ENCODE measurements around the gene FIG4.

DNA sequence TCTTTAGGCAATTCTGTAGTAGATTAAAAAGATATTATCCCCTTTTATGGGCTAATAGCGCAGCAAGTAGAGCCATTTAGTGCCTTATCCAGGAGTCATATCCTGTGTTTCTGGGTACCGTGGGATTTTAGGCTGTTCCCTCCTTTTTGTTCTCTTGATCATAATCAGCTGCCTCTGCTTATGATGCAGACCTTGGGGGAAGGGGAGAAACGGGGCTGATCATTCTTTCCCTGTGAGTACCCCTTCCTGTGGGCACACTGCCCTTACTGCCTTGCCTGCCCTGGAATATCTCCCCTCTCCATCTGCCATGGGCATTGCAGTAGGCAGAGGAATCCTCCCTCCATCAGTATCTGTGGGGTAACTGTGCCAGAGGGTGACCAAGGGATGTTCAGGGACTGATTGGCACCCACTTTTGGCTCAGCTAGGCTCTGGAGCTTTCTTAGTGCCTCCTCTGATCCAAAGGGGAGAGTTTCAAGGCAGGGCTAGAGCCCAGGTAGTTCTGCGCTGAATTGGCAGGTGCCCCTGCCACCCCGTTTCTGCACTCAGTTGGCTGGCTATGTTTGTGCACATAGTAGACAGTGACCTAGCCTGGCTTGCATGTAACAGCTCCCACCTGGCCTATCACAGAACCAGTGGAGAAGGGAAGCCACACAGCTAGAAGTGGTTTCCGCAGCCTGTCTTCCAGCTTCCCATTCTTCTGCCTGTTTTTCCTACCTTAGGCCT is 103.3 kb downstream of the FIG4 start:
- TF ChIP-seq CTCF (IDR thresholded peaks at IDR 0.05) (no peak), POLR2A (IDR thresholded peaks at IDR 0.05) (no peak)
